GM23338 (cell line): ENCODE results near the gene CD300A. TPM values are rescaled to one million over a fixed set of nuclear protein-coding genes. Genes with fewer than 3 reads are reported as not detected.

Experiments used
- ATAC-seq: fragments of 200-7000 bp; cut with Tn5 transposase; 3 replicates; pipeline ENCODE4 v1.9.1; 2020
- DNase-seq: peaks from one replicate; pipeline ENCODE4 v3.0.0-alpha.2; 2015; ENCODE audit warnings: low spot score
- H2AFZ ChIP-seq: fragments of 200-600 bp; sonication (generic); 2 replicates; pipeline ENCODE4 v1.8.0; 2016; ENCODE audit warnings: antibody characterized with exemption, mild to moderate bottlenecking, moderate library complexity
- H3F3A ChIP-seq: fragments of 200-600 bp; sonication (generic); replicated peaks from 2 replicates; pipeline ENCODE4 v1.8.0; 2017; ENCODE audit warnings: antibody characterized with exemption, mixed run types, low read depth
- H3K27ac ChIP-seq: fragments of 200-600 bp; sonication (generic); 2 replicates; pipeline ENCODE4 v1.6.1; 2016; ENCODE audit warnings: low read depth
- H3K27me3 ChIP-seq: fragments of 200-600 bp; sonication (generic); 2 replicates; pipeline ENCODE4 v1.8.0; 2016; ENCODE audit warnings: mild to moderate bottlenecking, mixed run types, moderate library complexity; ENCODE audit not compliant: insufficient read depth
- H3K36me3 ChIP-seq: fragments of 200-600 bp; sonication (generic); 2 replicates; pipeline ENCODE4 v1.8.0; 2016; ENCODE audit warnings: mild to moderate bottlenecking; ENCODE audit not compliant: insufficient read depth
- H3K4me1 ChIP-seq: fragments of 200-600 bp; sonication (generic); 2 replicates; pipeline ENCODE4 v1.8.0; 2016; ENCODE audit warnings: mild to moderate bottlenecking, moderate library complexity; ENCODE audit not compliant: insufficient read depth
- H3K4me2 ChIP-seq: fragments of 200-600 bp; sonication (generic); 2 replicates; pipeline ENCODE4 v1.7.1; 2017; ENCODE audit warnings: mixed run types
- H3K4me3 ChIP-seq: fragments of 200-600 bp; sonication (generic); 2 replicates; pipeline ENCODE4 v1.6.1; 2016; ENCODE audit warnings: mixed run types
- H3K79me2 ChIP-seq: fragments of 200-600 bp; sonication (generic); replicated peaks from 2 replicates; pipeline ENCODE4 v1.8.0; 2017; ENCODE audit warnings: mild to moderate bottlenecking; ENCODE audit not compliant: insufficient read depth
- H3K9me2 ChIP-seq: fragments of 200-600 bp; sonication (generic); 2 replicates; pipeline ENCODE4 v1.8.0; 2017; ENCODE audit not compliant: insufficient read depth
- H4K20me1 ChIP-seq: fragments of 200-600 bp; sonication (generic); replicated peaks from 2 replicates; pipeline ENCODE4 v1.8.0; 2017; ENCODE audit warnings: mild to moderate bottlenecking; ENCODE audit not compliant: insufficient read depth
- H3K27ac Mint-ChIP-seq: 2 replicates; pipeline ENCODE4 v1.8.0; 2020; ENCODE audit warnings: inconsistent platforms, mild to moderate bottlenecking, moderate library complexity, mixed read lengths
- H3K27me3 Mint-ChIP-seq: 3 replicates; pipeline ENCODE4 v1.8.0; 2022; ENCODE audit warnings: low read depth, mild to moderate bottlenecking, moderate library complexity, mixed read lengths, inconsistent platforms; ENCODE audit not compliant: insufficient read depth, poor library complexity
- H3K36me3 Mint-ChIP-seq: 3 replicates; pipeline ENCODE4 v1.8.0; 2021; ENCODE audit warnings: low read depth, mild to moderate bottlenecking, inconsistent platforms, moderate library complexity, mixed read lengths
- H3K4me1 Mint-ChIP-seq: 3 replicates; pipeline ENCODE4 v1.8.0; 2020; ENCODE audit warnings: mild to moderate bottlenecking, inconsistent platforms, mixed read lengths
- H3K4me3 Mint-ChIP-seq: 3 replicates; pipeline ENCODE4 v1.8.0; 2021; ENCODE audit warnings: moderate library complexity, mild to moderate bottlenecking, inconsistent platforms, mixed read lengths
- H3K9me3 Mint-ChIP-seq: 3 replicates; pipeline ENCODE4 v1.8.0; 2020; ENCODE audit warnings: moderate library complexity, mild to moderate bottlenecking, inconsistent platforms, mixed read lengths
- CREB1 ChIP-seq: fragments of 250-450 bp; sonication (Bioruptor Pico); IDR thresholded peaks from 2 replicates; pipeline ENCODE4 v1.5.0; 2020; ENCODE audit warnings: low read depth, mild to moderate bottlenecking, moderate library complexity
- CTCF ChIP-seq, 2 experiments: fragments of 200-600 bp in 1 of 2; sonication (generic) in 1 of 2; conservative IDR thresholded peaks; 2 replicates each; pipeline versions ENCODE4 v1.5.1 to v1.6.1; 2016 to 2017; ENCODE audit warnings: antibody characterized with exemption in 2 of 2, low read depth in 2 of 2, mild to moderate bottlenecking in 2 of 2, moderate library complexity in 1 of 2
- ETS1 ChIP-seq: IDR thresholded peaks from 2 replicates; pipeline ENCODE4 v1.6.1; 2016; ENCODE audit warnings: antibody characterized with exemption
- EZH2 ChIP-seq: fragments of 200-600 bp; sonication (generic); IDR thresholded peaks from one replicate; pipeline ENCODE4 v1.8.0; 2017; ENCODE audit warnings: antibody characterized with exemption, mild to moderate bottlenecking, low read depth; ENCODE audit not compliant: unreplicated experiment
- EZH2phosphoT487 ChIP-seq: fragments of 200-600 bp; sonication (generic); IDR thresholded peaks from one replicate; pipeline ENCODE4 v1.8.1; 2018; ENCODE audit warnings: antibody characterized with exemption; ENCODE audit not compliant: unreplicated experiment
- JUNB ChIP-seq: IDR thresholded peaks from one replicate; pipeline ENCODE4 v1.6.1; 2016; ENCODE audit warnings: antibody characterized with exemption; ENCODE audit not compliant: unreplicated experiment
- NANOG ChIP-seq: IDR thresholded peaks from 2 replicates; pipeline ENCODE4 v1.6.1; 2016; ENCODE audit warnings: antibody characterized with exemption, borderline replicate concordance
- POLR2AphosphoS5 ChIP-seq: IDR thresholded peaks from 2 replicates; pipeline ENCODE4 v1.6.1; 2016; ENCODE audit warnings: antibody characterized with exemption, low read depth
- REST ChIP-seq: IDR thresholded peaks from one replicate; pipeline ENCODE4 v1.6.1; 2018; ENCODE audit warnings: antibody characterized with exemption; ENCODE audit not compliant: unreplicated experiment
- STAT1 ChIP-seq: IDR thresholded peaks from one replicate; pipeline ENCODE4 v1.6.1; 2016; ENCODE audit warnings: antibody characterized with exemption; ENCODE audit not compliant: unreplicated experiment
- ZNF114 ChIP-seq: fragments of 250-450 bp; sonication (Bioruptor Pico); IDR thresholded peaks from 2 replicates; pipeline ENCODE4 v1.5.0; 2020; ENCODE audit warnings: mild to moderate bottlenecking, moderate library complexity
- ZNF331 ChIP-seq: fragments of 250-450 bp; sonication (Bioruptor Pico); IDR thresholded peaks from 2 replicates; pipeline ENCODE4 v1.5.0; 2020; ENCODE audit warnings: low read depth, mild to moderate bottlenecking, moderate library complexity
- ZNF462 ChIP-seq: fragments of 250-450 bp; sonication (Bioruptor Pico); IDR thresholded peaks from 2 replicates; pipeline ENCODE4 v1.5.0; 2020; ENCODE audit warnings: mild to moderate bottlenecking, moderate library complexity
- polyA plus RNA-seq: library from polyadenylated mRNA; unstranded; fragments of >200 nt; fragmentation: Nextera tagmentation; extraction: Ambion mirVana; gene quantifications from 2 replicates; pipeline ENCODE4 v1.2.1, GENCODE V29; 2016
- total RNA-seq: library from RNA; depleted of rRNA; stranded (reverse); fragments of >200 nt; shearing (Covaris generic); gene quantifications from 2 replicates; pipeline ENCODE4 v1.2.3, GENCODE V29; 2014

The CD300A gene
- total and polyA plus RNA-seq, 2 experiments from 2014 or later: 0.37 to 0.45 TPM

GRCh38 chr17:74448756-74449155, 17.7 kb upstream of the CD300A start:
- H3K9me2 ChIP-seq: no peaks in the 10 kb centered on the region

More at GRCh38 chr17:74448756-74449155, 17.7 kb upstream of the CD300A start:
- Histone ChIP-seq H3K79me2 (no peaks in the 10 kb centered on the region), H3K4me1 (peaks cover 3% of the 10 kb centered on the region; the same call in 1 of the 2 replicates), H3K4me3 (no peak overlapping the region), H3K36me3 (no peaks in the 10 kb centered on the region), H3K27ac (no peak overlapping the region), H3K27me3 (peaks cover 21% of the 10 kb centered on the region), H2AFZ (no peak overlapping the region), H4K20me1 (no peaks in the 10 kb centered on the region), H3F3A (no peaks in the 10 kb centered on the region; the same call in 1 of the 2 replicates), H3K4me2 (no peak overlapping the region)
- Mint-ChIP-seq H3K4me1 (peaks cover 34% of the 10 kb centered on the region), H3K27ac (no peak overlapping the region), H3K9me3 (no peaks in the 10 kb centered on the region), H3K36me3 (no peaks in the 10 kb centered on the region), H3K4me3 (no peak overlapping the region), H3K27me3 (peaks cover 24% of the 10 kb centered on the region)
- DNase-seq (no peak), ATAC-seq (no peak)
- TF ChIP-seq NANOG (no peak), CREB1 (CRISPR knock-in tag) (no peak), CTCF (conservative IDR thresholded peaks at IDR 0.05; ENCODE audit: low read depth in 2 of 2) (no peak), EZH2 (no peak), ZNF462 (no peak), ZNF331 (no peak), EZH2phosphoT487 (no peak), REST (no peak), ZNF114 (CRISPR knock-in tag) (no peak), ETS1 (no peak), JUNB (no peak), POLR2AphosphoS5 (no peak), STAT1 (no peak)
